ENCODE results near the gene SETD7.

DNA sequence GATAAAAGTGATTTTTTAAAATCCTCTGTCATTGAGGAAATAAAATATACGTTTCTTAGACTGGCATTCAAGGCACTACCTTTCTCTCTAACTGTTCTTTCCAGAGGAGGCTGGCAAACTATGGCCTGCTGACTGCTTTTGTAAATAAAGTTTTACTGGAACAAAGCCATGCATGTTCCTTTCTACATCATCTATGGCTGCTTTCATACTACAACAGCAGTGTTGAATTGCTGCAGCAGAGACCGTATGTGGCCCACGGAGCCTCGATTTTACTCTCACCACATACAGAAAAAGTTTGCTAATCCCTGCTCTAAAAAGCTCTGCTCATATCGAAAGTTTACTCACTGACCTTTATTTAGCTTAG, 20.2 kb downstream of the SETD7 start:
- TF ChIP-seq, protein P1, sequence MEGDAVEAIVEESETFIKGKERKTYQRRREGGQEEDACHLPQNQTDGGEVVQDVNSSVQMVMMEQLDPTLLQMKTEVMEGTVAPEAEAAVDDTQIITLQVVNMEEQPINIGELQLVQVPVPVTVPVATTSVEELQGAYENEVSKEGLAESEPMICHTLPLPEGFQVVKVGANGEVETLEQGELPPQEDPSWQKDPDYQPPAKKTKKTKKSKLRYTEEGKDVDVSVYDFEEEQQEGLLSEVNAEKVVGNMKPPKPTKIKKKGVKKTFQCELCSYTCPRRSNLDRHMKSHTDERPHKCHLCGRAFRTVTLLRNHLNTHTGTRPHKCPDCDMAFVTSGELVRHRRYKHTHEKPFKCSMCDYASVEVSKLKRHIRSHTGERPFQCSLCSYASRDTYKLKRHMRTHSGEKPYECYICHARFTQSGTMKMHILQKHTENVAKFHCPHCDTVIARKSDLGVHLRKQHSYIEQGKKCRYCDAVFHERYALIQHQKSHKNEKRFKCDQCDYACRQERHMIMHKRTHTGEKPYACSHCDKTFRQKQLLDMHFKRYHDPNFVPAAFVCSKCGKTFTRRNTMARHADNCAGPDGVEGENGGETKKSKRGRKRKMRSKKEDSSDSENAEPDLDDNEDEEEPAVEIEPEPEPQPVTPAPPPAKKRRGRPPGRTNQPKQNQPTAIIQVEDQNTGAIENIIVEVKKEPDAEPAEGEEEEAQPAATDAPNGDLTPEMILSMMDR (IDR thresholded peaks at IDR 0.05): no peak
- TF ChIP-seq POLR2AphosphoS5 (IDR thresholded peaks at IDR 0.05) (no peak), EP300 (IDR thresholded peaks at IDR 0.05) (no peak)
